DND-41 (cell line): ENCODE measurements around the gene DEFB124.
"Not testable (repeated sequence)": the region's sequence is repeated elsewhere in the genome, so short reads cannot be mapped to it uniquely, and the experiment has no call there.

Source experiments
- ATAC-seq: fragments of 200-7000 bp; cut with Tn5 transposase; 3 replicates; pipeline ENCODE4 v1.9.1; 2021; ENCODE audit warnings: low read depth; ENCODE audit not compliant: insufficient read depth
- DNase-seq: peaks from one replicate; pipeline ENCODE4 v3.0.0-alpha.2; 2020
- H2AFZ ChIP-seq: 2 replicates; pipeline ENCODE4 v1.6.0; 2012; ENCODE audit warnings: low read depth, low read length
- H3K27ac ChIP-seq: 2 replicates; pipeline ENCODE4 v1.5.1; 2012; ENCODE audit warnings: low read length, inconsistent platforms
- H3K27me3 ChIP-seq: fragments of 200-600 bp; sonication (generic); 2 replicates; pipeline ENCODE4 v1.6.0; 2012; ENCODE audit warnings: low read length, mild to moderate bottlenecking, inconsistent platforms; ENCODE audit not compliant: insufficient read depth, poor library complexity
- H3K36me3 ChIP-seq: 2 replicates; pipeline ENCODE4 v1.5.1; 2012; ENCODE audit warnings: low read length, inconsistent platforms; ENCODE audit not compliant: insufficient read depth
- H3K4me1 ChIP-seq: 2 replicates; pipeline ENCODE4 v1.5.1; 2012; ENCODE audit warnings: mild to moderate bottlenecking, low read length; ENCODE audit not compliant: insufficient read depth
- H3K4me2 ChIP-seq: 2 replicates; pipeline ENCODE4 v1.6.0; 2012; ENCODE audit warnings: mild to moderate bottlenecking, moderate library complexity, low read length, inconsistent platforms; ENCODE audit not compliant: insufficient read depth
- H3K4me3 ChIP-seq, 2 experiments: fragments of 200-600 bp in 1 of 2; shearing (Covaris generic) in 1 of 2; 2 replicates each; pipeline ENCODE4 v1.5.1; 2012 to 2016; ENCODE audit warnings: inconsistent platforms in 2 of 2, low read length in 2 of 2, mild to moderate bottlenecking in 2 of 2, low read depth in 1 of 2, moderate library complexity in 1 of 2
- H3K79me2 ChIP-seq: 2 replicates; pipeline ENCODE4 v1.6.0; 2012; ENCODE audit warnings: low read length, inconsistent platforms; ENCODE audit not compliant: insufficient read depth
- H3K9ac ChIP-seq: 2 replicates; pipeline ENCODE4 v1.6.0; 2012; ENCODE audit warnings: low read depth, mild to moderate bottlenecking, inconsistent platforms, low read length, moderate library complexity
- H3K9me3 ChIP-seq: 2 replicates; pipeline ENCODE4 v1.5.1; 2012; ENCODE audit warnings: low read length, moderate library complexity, mild to moderate bottlenecking, inconsistent platforms; ENCODE audit not compliant: insufficient read depth, severe bottlenecking
- H4K20me1 ChIP-seq: 2 replicates; pipeline ENCODE4 v1.6.0; 2012; ENCODE audit warnings: low read length; ENCODE audit not compliant: insufficient read depth
- CTCF ChIP-seq: IDR thresholded peaks from 2 replicates; pipeline ENCODE4 v1.5.1; 2012; ENCODE audit warnings: borderline replicate concordance, low read length, moderate library complexity, mild to moderate bottlenecking; ENCODE audit not compliant: poor library complexity, severe bottlenecking; ENCODE audit errors: extremely low read depth
- EZH2 ChIP-seq: IDR thresholded peaks from 3 replicates; pipeline ENCODE4 v1.6.1; 2012; ENCODE audit warnings: borderline replicate concordance, low read depth, mild to moderate bottlenecking, moderate library complexity, low read length, inconsistent platforms; ENCODE audit not compliant: severe bottlenecking

The DEFB124 gene

GRCh38 chr20:31474758-31475427 lies at the start of gene DEFB124, which contains the start of gene REM1:
TSS of gene DEFB124 (minus strand) at chr20:31475127. CDS start at chr20:31473013, 2,114 bp downstream.
TSS of gene REM1 (plus strand) at chr20:31475288. CDS start at chr20:31476446, 1,158 bp downstream.
- Histone ChIP-seq H3K36me3 (no peaks in the 10 kb centered on the region), H3K27ac (no peak within 1 kb of the TSS), H3K27me3 (no peaks in the 10 kb centered on the region), H3K9ac (no peak within 1 kb of the TSS), H3K79me2 (no peaks in the 10 kb centered on the region), H3K4me1 (no peaks in the 10 kb centered on the region), H4K20me1 (no peaks in the 10 kb centered on the region), H3K9me3 (peaks cover 2% of the 10 kb centered on the region), H2AFZ (no peak within 1 kb of the TSS), H3K4me3 (no peak within 1 kb of the TSS), H3K4me2 (no peak within 1 kb of the TSS)
- TF ChIP-seq CTCF (no peak), EZH2 (no peak)
- DNase-seq (no peak), ATAC-seq (no peak)

GRCh38 chr20:31523361-31524283 lies 48.7 kb upstream of the DEFB124 start:
- Histone ChIP-seq H3K79me2 (peaks cover 88% of the 10 kb centered on the region), H3K36me3 (peaks cover 80% of the 10 kb centered on the region), H3K9me3 (no peaks in the 10 kb centered on the region), H2AFZ (no peak overlapping the region), H3K27me3 (no peaks in the 10 kb centered on the region), H3K4me3 (no peak overlapping the region), H3K4me1 (peaks cover 3% of the 10 kb centered on the region; the same call in 1 of the 2 replicates), H4K20me1 (peaks cover 48% of the 10 kb centered on the region), H3K9ac (no peak overlapping the region), H3K4me2 (no peak overlapping the region), H3K27ac (0 out of 2 replicates have a peak overlapping the region, but pooled peaks have one; percentile 5)
- DNase-seq (no peak), ATAC-seq (peak; percentile 39; the same call in 1 of the 3 replicates)
- no peak for TF ChIP-seq EZH2
- TF ChIP-seq CTCF = no peak

- Histone ChIP-seq H3K4me2 (no peak overlapping the region), H3K4me3 (no peak overlapping the region), H4K20me1 (peaks cover 48% of the 10 kb centered on the region), H3K27ac (no peak overlapping the region), H3K79me2 (peaks cover 86% of the 10 kb centered on the region), H2AFZ (no peak overlapping the region), H3K27me3 (no peaks in the 10 kb centered on the region), H3K4me1 (peaks cover 3% of the 10 kb centered on the region; the same call in 1 of the 2 replicates), H3K36me3 (peaks cover 71% of the 10 kb centered on the region), H3K9me3 (no peaks in the 10 kb centered on the region), H3K9ac (no peak overlapping the region)
- ATAC-seq (no peak), DNase-seq (no peak)
- TF ChIP-seq CTCF = no peak
- TF ChIP-seq EZH2 = no peak
Measured at GRCh38 chr20:31522731-31523130, 47.8 kb upstream of the DEFB124 start.

- DNase-seq, H3K27ac ChIP-seq, ATAC-seq, H3K9me3 ChIP-seq, H2AFZ ChIP-seq, H3K27me3 ChIP-seq, H3K4me2 ChIP-seq, H3K9ac ChIP-seq, H3K4me3 ChIP-seq: not testable (repeated sequence)
- peaks cover 60% of the 10 kb centered on the region for H4K20me1 ChIP-seq
- H3K4me1 ChIP-seq = peaks cover 18% of the 10 kb centered on the region
- H3K79me2 ChIP-seq = peaks cover 91% of the 10 kb centered on the region
- H3K36me3 ChIP-seq = peaks cover 71% of the 10 kb centered on the region
Measured at GRCh38 chr20:31521267-31521666, 46.3 kb upstream of the DEFB124 start.
